GM21576 (cell line): Measurements from ENCODE around the gene TEPSIN.

Experiments
- ATAC-seq: cut with Tn5 transposase; IDR thresholded peaks from one replicate; pipeline ENCODE4 v1.9.1; 2021; ENCODE audit warnings: mild to moderate bottlenecking, moderate library complexity; ENCODE audit not compliant: unreplicated experiment

The TEPSIN gene

GRCh38 chr17:81189016-81189415 is 49.8 kb downstream of the TEPSIN start:
- no peak for ATAC-seq

GRCh38 chr17:81188491-81188840 is 50.4 kb downstream of the TEPSIN start:
- no peak for ATAC-seq

GRCh38 chr17:81187586-81188490 is 51.0 kb downstream of the TEPSIN start:
- ATAC-seq: no peak

GRCh38 chr17:81187120-81187519 is 51.7 kb downstream of the TEPSIN start:
- ATAC-seq: no peak

GRCh38 chr17:81186203-81186602 is 52.7 kb downstream of the TEPSIN start:
- ATAC-seq: no peak

GRCh38 chr17:81184555-81184954 is 54.3 kb downstream of the TEPSIN start:
- no peak for ATAC-seq

GRCh38 chr17:81183807-81184206 is 55.0 kb downstream of the TEPSIN start:
- no peak for ATAC-seq

GRCh38 chr17:81183316-81183715 is 55.5 kb downstream of the TEPSIN start:
- no peak for ATAC-seq

GRCh38 chr17:81182596-81182995 is 56.3 kb downstream of the TEPSIN start:
- ATAC-seq: no peak

GRCh38 chr17:81181811-81182185 is 57.1 kb downstream of the TEPSIN start:
- no peak for ATAC-seq

GRCh38 chr17:81180836-81181810 is 57.7 kb downstream of the TEPSIN start:
- ATAC-seq: no peak

GRCh38 chr17:81179861-81180260 is 59.0 kb downstream of the TEPSIN start:
- ATAC-seq: no peak

GRCh38 chr17:81179220-81179619 is 59.6 kb downstream of the TEPSIN start:
- no peak for ATAC-seq
